B cell (primary cell): ENCODE data around the gene CADM1. TPM values are rescaled to one million over a fixed set of nuclear protein-coding genes. Genes with fewer than 3 reads are reported as not detected.

ENCODE experiments used
- ATAC-seq: fragments of 200-7000 bp; cut with Tn5 transposase; one replicate; pipeline ENCODE4 v1.10.0; 2021; ENCODE audit warnings: low read depth, mild to moderate bottlenecking, moderate number of reproducible peaks, moderate library complexity
- CTCF ChIA-PET: fragments of 350-600 bp; sonication (Branson Sonifier 250); formaldehyde crosslinking; loops from one replicate; lab custom pipeline; 2021; ENCODE audit warnings: antibody characterized with exemption, inconsistent platforms; lab: Charles Lee
- POLR2A ChIA-PET: fragments of 350-600 bp; sonication (Branson Sonifier 250); formaldehyde crosslinking; loops from one replicate; lab custom pipeline; 2021; ENCODE audit warnings: antibody characterized with exemption; lab: Charles Lee
- DNase-seq: peaks from one replicate; pipeline ENCODE4 v3.0.0; 2013
- H2AFZ ChIP-seq: 2 replicates; pipeline ENCODE4 v1.6.1; 2012; ENCODE audit warnings: mild to moderate bottlenecking, low read depth, low read length; ENCODE audit not compliant: insufficient read depth, poor library complexity, severe bottlenecking
- H3K27ac ChIP-seq, 2 donors: 1 replicate in 1 of 2; 2 replicates in 1 of 2; pipeline ENCODE4 v1.5.1; 2012 to 2013; ENCODE audit warnings: low read length in 2 of 2, mild to moderate bottlenecking in 2 of 2, moderate library complexity in 1 of 2
- H3K27me3 ChIP-seq, 4 experiments: fragments of 200-600 bp in 1 of 4; sonication (generic) in 1 of 4; replicated peaks in 1 of 4; 1 replicate in 2 of 4; 2 replicates in 2 of 4; pipeline versions ENCODE4 v1.6.1 to v1.7.0; 2013 to 2016; ENCODE audit warnings: low read length in 3 of 4, mild to moderate bottlenecking in 2 of 4, mixed read lengths in 1 of 4, moderate library complexity in 1 of 4; ENCODE audit not compliant: insufficient read depth in 4 of 4, control insufficient read depth in 3 of 4; ENCODE audit errors: control extremely low read depth in 1 of 4
- H3K36me3 ChIP-seq, 2 experiments: replicated peaks in 1 of 2; 1 replicate in 1 of 2; 2 replicates in 1 of 2; pipeline versions ENCODE4 v1.6.1 to v1.7.1; 2013; ENCODE audit warnings: low read length in 1 of 2; ENCODE audit not compliant: insufficient read depth in 2 of 2, control insufficient read depth in 1 of 2; ENCODE audit errors: control extremely low read depth in 1 of 2, extremely low read depth in 1 of 2
- H3K4me1 ChIP-seq, 2 donors: fragments of 200-600 bp in 1 of 2; sonication (generic) in 1 of 2; 1 replicate in 1 of 2; 2 replicates in 1 of 2; pipeline versions ENCODE4 v1.5.1 to v1.6.1; 2013 to 2017; ENCODE audit warnings: low read length in 2 of 2; ENCODE audit not compliant: control insufficient read depth in 2 of 2, insufficient read depth in 2 of 2
- H3K4me2 ChIP-seq: replicated peaks from 2 replicates; pipeline ENCODE3; 2012; ENCODE audit warnings: mild to moderate bottlenecking, low read depth, low read length; ENCODE audit not compliant: poor library complexity, severe bottlenecking
- H3K4me3 ChIP-seq, 5 experiments: fragments of 200-600 bp in 1 of 5; sonication (generic) in 1 of 5; 1 replicate in 3 of 5; 2 replicates in 2 of 5; pipeline versions ENCODE4 v1.5.1 to v1.7.0; 2011 to 2016; ENCODE audit warnings: low read length in 4 of 5, mild to moderate bottlenecking in 4 of 5, low read depth in 2 of 5, control low read depth in 1 of 5, moderate library complexity in 1 of 5; ENCODE audit not compliant: insufficient read depth in 1 of 5; ENCODE audit errors: control extremely low read depth in 1 of 5, extremely low read depth in 1 of 5
- H3K79me2 ChIP-seq: fragments of 200-600 bp; sonication (generic); one replicate; pipeline ENCODE4 v1.6.0; 2016; ENCODE audit warnings: low read length; ENCODE audit not compliant: control insufficient read depth, insufficient read depth
- H3K9ac ChIP-seq: fragments of 200-600 bp; sonication (generic); 2 replicates; pipeline ENCODE4 v1.6.1; 2017; ENCODE audit warnings: mild to moderate bottlenecking, low read length, moderate library complexity
- H3K9me3 ChIP-seq, 3 donors: one replicate each; pipeline versions ENCODE4 v1.6.1 to v1.7.1; 2013; ENCODE audit warnings: low read length in 2 of 3; ENCODE audit not compliant: control insufficient read depth in 2 of 3, insufficient read depth in 1 of 3; ENCODE audit errors: control extremely low read depth in 1 of 3
- H4K20me1 ChIP-seq: 2 replicates; pipeline ENCODE4 v1.6.0; 2012; ENCODE audit warnings: mild to moderate bottlenecking, low read length; ENCODE audit not compliant: insufficient read depth, control insufficient read depth, poor library complexity, severe bottlenecking
- H3K27ac Mint-ChIP-seq: one replicate; pipeline ENCODE4 v1.8.0; 2021; ENCODE audit warnings: mixed read lengths
- H3K27me3 Mint-ChIP-seq: one replicate; pipeline ENCODE4 v1.8.0; 2021; ENCODE audit warnings: mixed read lengths
- H3K4me1 Mint-ChIP-seq: one replicate; pipeline ENCODE4 v1.8.0; 2021; ENCODE audit warnings: mixed read lengths
- H3K4me3 Mint-ChIP-seq: one replicate; pipeline ENCODE4 v1.8.0; 2021; ENCODE audit warnings: mixed read lengths
- H3K9me3 Mint-ChIP-seq: one replicate; pipeline ENCODE4 v1.8.0; 2022; ENCODE audit warnings: mixed read lengths; ENCODE audit not compliant: insufficient read depth
- EZH2 ChIP-seq: IDR thresholded peaks from 2 replicates; pipeline ENCODE4 v1.6.1; 2012; ENCODE audit warnings: borderline replicate concordance, low read depth, mild to moderate bottlenecking, moderate library complexity, low read length; ENCODE audit not compliant: insufficient read depth, poor library complexity, severe bottlenecking
- WGBS: methylation state at CpG from one replicate; pipeline ENCODE4 v1.1.5; 2013; ENCODE audit warnings: missing lambda C conversion rate; ENCODE audit not compliant: insufficient coverage; 5-methylcytosine and 5-hydroxymethylcytosine counted together
- intact Hi-C: fragments of 100-400 bp; cut with micrococcal nuclease; formaldehyde crosslinking; loops from one replicate; pipeline ENCODE4 v1.10.0; 2022
- polyA plus RNA-seq: library from polyadenylated mRNA; depleted of rRNA; stranded (reverse); fragments of >200 nt; gene quantifications from 2 replicates; pipeline ENCODE4 v1.2.3, GENCODE V29; 2012
- total RNA-seq, 2 donors: library from RNA; stranded (reverse); fragments of 120-200 nt in 1 of 2; gene quantifications; 1 replicate in 1 of 2; 2 replicates in 1 of 2; pipeline versions ENCODE4 v1.2.3 to v1.2.4, GENCODE V29; 2013 to 2022
- TF ChIP-seq, protein P1 (sequence below): fragments of 200-600 bp; IDR thresholded peaks from one replicate; pipeline ENCODE4 v1.8.0; 2022; ENCODE audit warnings: antibody characterized with exemption, mild to moderate bottlenecking

Gene CADM1
- total and polyA plus RNA-seq, 2 donors (not counting 1 experiment from before 2014, with no cell fraction given) = 0.43 to 0.49 TPM

DNA sequence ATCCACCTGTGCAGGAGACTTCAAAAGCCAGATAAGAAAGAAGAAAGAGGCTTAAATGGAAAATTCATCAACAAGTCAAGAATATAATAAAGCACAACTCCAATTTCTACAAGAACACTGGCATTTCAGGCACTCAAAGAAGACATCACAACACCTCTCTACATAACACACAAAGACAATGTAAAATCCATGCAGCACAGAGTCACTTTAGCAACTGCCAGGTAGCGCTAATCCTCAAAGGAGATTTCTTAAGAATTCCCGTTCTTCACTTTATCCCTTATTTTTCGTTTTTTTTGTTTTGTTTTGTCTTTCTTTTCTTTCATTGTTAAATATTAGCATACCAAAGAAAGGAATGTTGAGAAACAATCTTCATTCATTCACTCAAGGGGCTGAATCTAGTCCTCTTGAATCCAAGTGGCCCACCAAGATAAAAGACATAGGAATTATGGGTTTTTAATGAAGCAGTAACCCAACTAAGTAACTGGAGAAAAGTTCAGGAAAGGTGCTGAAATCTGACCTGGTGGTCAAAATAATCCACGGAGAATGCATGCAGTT is 95.0 kb downstream of the CADM1 start:
- ChIA-PET CTCF (no interaction called here), POLR2A (no interaction called here)
- Histone ChIP-seq H4K20me1 (no peaks in the 10 kb centered on the region), H3K27me3 (no peaks in the 10 kb centered on the region), H3K79me2 (no peaks in the 10 kb centered on the region), H3K9ac (no peak overlapping the region), H3K9me3 (no peaks in the 10 kb centered on the region), H2AFZ (no peak overlapping the region), H3K27ac (no peak overlapping the region), H3K4me2 (no peak overlapping the region), H3K4me3 (no peak overlapping the region), H3K4me1 (no peaks in the 10 kb centered on the region), H3K36me3 (no peaks in the 10 kb centered on the region)
- H3K27ac Mint-ChIP-seq = no peak overlapping the region
- no peaks in the 10 kb centered on the region for H3K4me1 Mint-ChIP-seq
- ATAC-seq (no peak), DNase-seq (no peak)
- H3K27me3 Mint-ChIP-seq = peaks cover 3% of the 10 kb centered on the region
- 17% methylated on average over 1 of the region's 4 CpGs for WGBS
- intact Hi-C loops = no loop called here
- H3K9me3 Mint-ChIP-seq = peaks cover 2% of the 10 kb centered on the region
- no peak for TF ChIP-seq EZH2
- TF ChIP-seq, protein P1, sequence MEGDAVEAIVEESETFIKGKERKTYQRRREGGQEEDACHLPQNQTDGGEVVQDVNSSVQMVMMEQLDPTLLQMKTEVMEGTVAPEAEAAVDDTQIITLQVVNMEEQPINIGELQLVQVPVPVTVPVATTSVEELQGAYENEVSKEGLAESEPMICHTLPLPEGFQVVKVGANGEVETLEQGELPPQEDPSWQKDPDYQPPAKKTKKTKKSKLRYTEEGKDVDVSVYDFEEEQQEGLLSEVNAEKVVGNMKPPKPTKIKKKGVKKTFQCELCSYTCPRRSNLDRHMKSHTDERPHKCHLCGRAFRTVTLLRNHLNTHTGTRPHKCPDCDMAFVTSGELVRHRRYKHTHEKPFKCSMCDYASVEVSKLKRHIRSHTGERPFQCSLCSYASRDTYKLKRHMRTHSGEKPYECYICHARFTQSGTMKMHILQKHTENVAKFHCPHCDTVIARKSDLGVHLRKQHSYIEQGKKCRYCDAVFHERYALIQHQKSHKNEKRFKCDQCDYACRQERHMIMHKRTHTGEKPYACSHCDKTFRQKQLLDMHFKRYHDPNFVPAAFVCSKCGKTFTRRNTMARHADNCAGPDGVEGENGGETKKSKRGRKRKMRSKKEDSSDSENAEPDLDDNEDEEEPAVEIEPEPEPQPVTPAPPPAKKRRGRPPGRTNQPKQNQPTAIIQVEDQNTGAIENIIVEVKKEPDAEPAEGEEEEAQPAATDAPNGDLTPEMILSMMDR = no peak
- no peak overlapping the region for H3K4me3 Mint-ChIP-seq

DNA sequence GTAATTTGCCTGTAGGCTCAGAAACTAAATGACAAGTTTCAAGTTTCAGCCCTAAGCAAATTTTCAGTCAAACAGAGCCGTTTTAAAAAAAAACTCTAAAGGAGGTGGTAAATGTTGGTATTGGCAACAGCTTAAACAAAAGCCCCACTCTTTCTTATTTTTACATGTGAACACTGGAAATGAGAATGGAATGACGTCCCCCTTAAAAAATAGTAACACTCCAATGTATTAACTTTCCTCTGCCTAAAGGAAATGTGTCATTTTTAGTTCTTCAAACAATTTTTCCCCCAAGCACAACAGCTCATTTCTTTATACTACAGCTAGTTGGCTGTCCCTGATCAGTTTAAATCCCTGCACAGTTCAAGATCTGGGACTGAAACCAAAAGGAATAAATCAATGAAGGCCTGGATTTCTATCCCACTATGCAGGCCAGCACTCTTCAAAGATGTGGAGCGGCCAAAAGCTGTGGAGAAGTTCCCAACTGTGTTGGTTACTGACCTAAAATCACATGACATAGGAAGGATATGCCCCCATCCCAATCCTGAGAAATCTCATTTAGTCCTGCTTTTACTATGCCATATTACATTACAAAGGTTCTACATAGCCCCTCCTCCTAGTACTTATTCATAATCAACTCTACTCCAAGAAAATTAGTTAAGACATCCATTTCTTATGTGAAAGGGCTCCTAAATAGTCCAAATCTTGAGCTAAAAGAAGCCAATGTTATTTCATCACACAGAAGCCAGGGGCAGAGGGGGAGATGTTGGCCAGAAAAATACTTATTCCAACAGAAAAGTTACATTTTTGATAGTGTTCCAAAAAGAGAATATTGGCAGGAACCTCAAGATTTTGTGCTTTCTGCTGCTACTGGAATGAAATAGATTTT is 95.9 kb downstream of the CADM1 start:
- H3K9me3 Mint-ChIP-seq = peaks cover under 1% of the 10 kb centered on the region
- no peaks in the 10 kb centered on the region for H3K79me2 ChIP-seq
- ATAC-seq = no peak
- no peaks in the 10 kb centered on the region for H3K9me3 ChIP-seq
- H2AFZ ChIP-seq = no peak overlapping the region
- intact Hi-C loops = no loop called here
- no peak overlapping the region for H3K9ac ChIP-seq
- H3K4me1 Mint-ChIP-seq = no peaks in the 10 kb centered on the region
- TF ChIP-seq, protein P1 = no peak
- no peak for TF ChIP-seq EZH2
- H3K4me1 ChIP-seq = no peaks in the 10 kb centered on the region
- no peak overlapping the region for H3K27ac ChIP-seq
- peaks cover under 1% of the 10 kb centered on the region for H3K27me3 Mint-ChIP-seq
- H3K27ac Mint-ChIP-seq = no peak overlapping the region
- H3K4me3 Mint-ChIP-seq = no peak overlapping the region
- H3K36me3 ChIP-seq = no peaks in the 10 kb centered on the region
- 100% methylated on average over 1 of the region's 3 CpGs for WGBS
- CTCF ChIA-PET = no interaction called here
- H4K20me1 ChIP-seq = no peaks in the 10 kb centered on the region
- H3K4me3 ChIP-seq = no peak overlapping the region
- DNase-seq = no peak
- no peaks in the 10 kb centered on the region for H3K27me3 ChIP-seq
- no peak overlapping the region for H3K4me2 ChIP-seq
- POLR2A ChIA-PET = no interaction called here
